ENCODE data around the gene MYD88. TPM values are rescaled to one million over a fixed set of nuclear protein-coding genes. Genes with fewer than 3 reads are reported as not detected.

MYD88 gene
- 100 to 1,000 TPM in 1 of 4 donors, 10 to 100 TPM in 3; 32.6 to 109 (median 45.8) TPM for total RNA-seq

DNA sequence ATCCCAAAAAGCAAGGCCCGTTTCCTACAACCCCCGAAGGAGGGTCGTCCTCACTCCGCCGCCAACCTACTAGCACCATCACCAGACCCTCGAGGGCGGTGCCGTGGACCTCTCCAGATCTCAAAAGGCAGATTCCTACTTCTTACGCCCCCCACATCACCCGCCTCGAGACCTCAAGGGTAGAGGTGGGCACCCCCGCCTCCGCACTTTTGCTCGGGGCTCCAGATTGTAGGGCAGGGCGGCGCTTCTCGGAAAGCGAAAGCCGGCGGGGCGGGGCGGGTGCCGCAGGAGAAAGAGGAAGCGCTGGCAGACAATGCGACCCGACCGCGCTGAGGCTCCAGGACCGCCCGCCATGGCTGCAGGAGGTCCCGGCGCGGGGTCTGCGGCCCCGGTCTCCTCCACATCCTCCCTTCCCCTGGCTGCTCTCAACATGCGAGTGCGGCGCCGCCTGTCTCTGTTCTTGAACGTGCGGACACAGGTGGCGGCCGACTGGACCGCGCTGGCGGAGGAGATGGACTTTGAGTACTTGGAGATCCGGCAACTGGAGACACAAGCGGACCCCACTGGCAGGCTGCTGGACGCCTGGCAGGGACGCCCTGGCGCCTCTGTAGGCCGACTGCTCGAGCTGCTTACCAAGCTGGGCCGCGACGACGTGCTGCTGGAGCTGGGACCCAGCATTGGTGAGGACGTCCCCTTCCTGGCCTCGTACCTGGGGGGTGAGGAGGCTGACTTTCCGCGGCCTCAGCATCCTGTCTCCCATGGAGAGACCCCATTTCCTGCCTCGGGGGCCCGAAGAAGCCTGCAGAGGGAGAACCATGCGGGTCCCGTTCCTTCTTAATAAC lies at the start of gene MYD88:
TSS of gene MYD88 (plus strand) at position 313 of the 842 bp plus-strand sequence. CDS start at position 353, 40 bp downstream.
- TF ChIP-seq, protein P1, sequence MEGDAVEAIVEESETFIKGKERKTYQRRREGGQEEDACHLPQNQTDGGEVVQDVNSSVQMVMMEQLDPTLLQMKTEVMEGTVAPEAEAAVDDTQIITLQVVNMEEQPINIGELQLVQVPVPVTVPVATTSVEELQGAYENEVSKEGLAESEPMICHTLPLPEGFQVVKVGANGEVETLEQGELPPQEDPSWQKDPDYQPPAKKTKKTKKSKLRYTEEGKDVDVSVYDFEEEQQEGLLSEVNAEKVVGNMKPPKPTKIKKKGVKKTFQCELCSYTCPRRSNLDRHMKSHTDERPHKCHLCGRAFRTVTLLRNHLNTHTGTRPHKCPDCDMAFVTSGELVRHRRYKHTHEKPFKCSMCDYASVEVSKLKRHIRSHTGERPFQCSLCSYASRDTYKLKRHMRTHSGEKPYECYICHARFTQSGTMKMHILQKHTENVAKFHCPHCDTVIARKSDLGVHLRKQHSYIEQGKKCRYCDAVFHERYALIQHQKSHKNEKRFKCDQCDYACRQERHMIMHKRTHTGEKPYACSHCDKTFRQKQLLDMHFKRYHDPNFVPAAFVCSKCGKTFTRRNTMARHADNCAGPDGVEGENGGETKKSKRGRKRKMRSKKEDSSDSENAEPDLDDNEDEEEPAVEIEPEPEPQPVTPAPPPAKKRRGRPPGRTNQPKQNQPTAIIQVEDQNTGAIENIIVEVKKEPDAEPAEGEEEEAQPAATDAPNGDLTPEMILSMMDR (IDR thresholded peaks at IDR 0.05; ENCODE audit: low read depth): no peak

DNA sequence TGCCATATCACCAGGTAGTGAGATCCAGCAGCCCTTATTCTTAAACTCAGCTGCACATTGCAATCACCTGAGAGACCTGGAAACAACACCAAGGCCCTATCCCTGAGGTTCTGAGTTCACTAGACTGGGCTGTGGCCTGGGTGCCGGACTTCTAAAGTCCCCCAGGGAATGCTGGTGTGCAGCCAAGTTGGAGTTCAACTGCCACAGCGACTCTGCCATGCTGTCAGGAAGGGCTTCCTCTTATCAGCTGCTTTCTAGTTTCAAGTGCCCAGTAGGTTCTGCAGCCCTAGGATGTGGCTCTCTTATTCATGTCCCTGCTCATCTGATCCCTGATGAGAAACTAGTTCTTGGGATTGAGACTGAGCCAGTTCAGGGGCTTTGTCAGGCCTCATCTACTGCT lies 49.3 kb upstream of the MYD88 start:
- TF ChIP-seq, protein P1 (IDR thresholded peaks at IDR 0.05; ENCODE audit: low read depth): no peak

DNA sequence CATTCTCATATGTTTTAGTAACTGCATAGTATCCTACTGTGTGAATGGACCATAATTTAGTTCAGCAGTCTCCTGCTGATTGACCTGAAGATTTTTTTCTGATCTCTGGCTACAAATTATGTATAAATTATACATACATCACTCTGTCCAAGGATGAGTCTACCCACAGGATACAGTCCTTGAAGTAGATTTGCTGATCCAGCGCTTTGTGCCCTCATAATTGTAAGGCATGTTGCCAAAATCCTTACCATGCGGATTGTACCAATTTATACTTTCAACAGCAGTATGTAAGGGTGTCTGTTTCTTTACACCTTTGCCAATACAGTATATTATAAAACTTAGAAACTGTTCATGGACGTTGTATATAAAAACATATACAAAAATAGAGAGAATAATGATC lies 48.0 kb upstream of the MYD88 start:
- TF ChIP-seq, protein P1 (IDR thresholded peaks at IDR 0.05; ENCODE audit: low read depth): no peak

DNA sequence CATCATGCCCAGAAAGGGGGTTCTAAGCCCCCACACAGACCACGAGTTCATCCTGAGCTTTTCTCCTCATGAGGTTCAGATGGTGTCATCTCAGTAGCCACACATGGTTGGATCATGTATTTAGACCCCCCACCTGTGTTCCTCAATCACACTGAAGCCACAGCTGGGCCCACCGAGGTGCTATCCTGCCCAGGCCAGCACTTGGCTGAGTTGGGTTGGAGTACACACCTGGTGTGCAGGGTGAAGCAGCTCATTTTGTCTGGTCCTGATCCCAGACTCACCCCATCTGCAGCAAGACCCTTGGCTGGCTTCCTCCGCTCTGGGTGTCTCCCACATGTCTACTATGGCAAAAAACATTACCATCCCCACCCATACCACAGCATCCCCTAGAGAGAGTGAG lies 43.5 kb upstream of the MYD88 start:
- TF ChIP-seq, protein P1 (IDR thresholded peaks at IDR 0.05; ENCODE audit: low read depth): no peak

DNA sequence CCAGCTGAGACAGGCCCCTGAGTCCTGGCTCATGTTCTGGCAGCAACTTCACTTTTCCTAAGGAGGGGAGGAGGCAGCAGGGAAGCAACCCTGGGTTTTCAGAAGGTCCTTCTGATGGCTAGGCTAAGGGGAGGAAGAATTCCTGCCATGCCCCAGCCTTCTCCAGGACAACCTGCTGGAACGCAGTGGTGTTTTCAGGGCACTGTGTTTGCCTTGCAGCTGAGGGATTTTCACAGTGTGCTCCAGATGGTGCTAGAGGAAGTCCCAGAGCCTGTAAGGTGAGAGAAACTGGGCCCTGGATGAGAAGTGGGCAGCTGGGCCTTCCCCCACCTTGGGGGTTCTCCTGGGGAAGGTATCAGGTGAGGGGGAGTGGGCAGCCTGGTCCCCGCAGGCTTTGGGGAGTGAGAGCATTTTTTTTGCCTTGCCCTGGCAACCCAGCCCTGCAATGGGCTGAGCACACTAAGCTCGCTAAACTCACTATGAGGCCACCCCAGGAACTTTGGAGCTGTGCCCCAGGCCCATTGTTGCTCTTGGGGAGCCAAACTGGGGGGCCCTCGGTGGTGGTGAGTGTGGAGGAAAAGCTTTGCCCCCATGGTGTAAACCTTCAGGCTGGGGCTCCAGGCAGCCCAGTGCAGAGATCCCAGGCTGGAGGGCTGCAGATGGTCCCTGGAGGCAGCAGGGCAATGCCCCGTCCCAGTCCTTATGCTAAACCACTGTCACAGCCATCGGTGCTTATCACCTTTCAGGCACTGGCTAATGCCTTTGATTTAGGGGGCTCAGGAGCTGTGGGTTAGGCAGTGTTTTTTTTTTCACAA lies 42.6 kb upstream of the MYD88 start:
- TF ChIP-seq, protein P1 (IDR thresholded peaks at IDR 0.05; ENCODE audit: low read depth): no peak

DNA sequence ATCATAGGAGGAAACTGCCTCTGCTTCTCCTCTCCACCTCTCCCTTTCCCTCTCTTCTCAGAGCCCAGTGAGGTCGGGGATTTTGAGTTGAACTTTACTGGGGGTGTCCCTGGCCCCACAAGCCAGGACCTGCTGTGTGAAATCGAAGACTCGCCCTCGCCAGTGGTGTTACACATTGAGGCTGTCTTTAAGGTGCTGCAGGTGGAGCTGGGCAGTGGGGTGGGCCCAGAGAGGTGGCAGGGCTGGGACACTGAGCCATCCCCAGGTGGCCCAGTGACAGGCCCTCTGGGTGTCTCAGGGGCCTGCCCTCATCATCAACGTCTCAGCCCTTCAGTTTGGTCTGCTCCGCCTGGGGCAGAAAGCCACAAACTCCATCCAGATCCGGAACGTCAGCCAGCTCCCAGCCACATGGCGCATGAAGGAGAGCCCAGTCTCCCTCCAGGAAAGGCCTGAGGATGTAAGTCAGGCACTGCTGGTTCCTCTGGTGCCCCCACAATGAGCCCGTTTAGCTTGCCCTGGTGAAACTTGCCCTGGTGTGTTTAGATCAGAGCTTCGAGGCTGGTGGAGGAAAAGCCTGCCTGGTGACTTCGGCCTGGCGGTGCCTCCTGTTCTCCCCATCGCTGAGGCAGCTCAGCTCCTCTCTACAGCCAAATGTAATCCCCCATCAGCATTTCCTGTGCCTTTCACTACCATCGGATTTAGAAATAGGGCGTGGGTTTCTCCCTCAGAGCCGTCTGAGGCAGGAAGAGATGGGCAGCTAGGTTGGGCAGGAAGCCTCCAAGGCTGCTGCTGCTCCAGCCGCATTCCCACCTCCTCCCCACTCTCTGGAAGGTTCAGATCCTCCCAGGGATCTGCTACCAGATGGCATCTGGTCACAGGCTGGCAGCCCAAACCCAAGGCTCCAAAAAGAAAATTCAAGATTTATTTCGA lies 40.8 kb upstream of the MYD88 start:
- TF ChIP-seq, protein P1 (IDR thresholded peaks at IDR 0.05; ENCODE audit: low read depth): no peak
